AG09319 (cell line): ENCODE measurements around the gene CNDP1.

Experiments used
- DNase-seq: peaks from one replicate; pipeline ENCODE4 v3.0.0-alpha.2; 2010; ENCODE audit warnings: low read depth; ENCODE audit errors: extremely low read depth
- CTCF ChIP-seq: IDR thresholded peaks from 2 replicates; pipeline ENCODE4 v1.5.1; 2011; ENCODE audit warnings: low read depth, mild to moderate bottlenecking, inconsistent platforms, low read length, moderate library complexity

CNDP1 gene

DNA sequence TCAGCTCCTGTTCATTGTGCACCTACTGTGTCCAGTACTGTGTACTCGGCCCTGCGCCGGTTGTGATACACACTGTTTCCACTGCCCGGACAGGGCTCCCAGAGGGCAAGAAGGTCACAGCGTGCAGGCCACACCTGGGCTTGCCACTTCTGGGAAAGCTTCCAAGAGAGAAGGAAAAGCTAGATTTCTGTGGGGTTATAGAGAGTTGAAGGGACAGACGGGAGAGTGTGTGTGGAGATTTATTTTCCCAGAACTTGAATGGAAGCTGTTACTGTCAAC, 3.8 kb upstream of the CNDP1 start:
- TF ChIP-seq CTCF: no peak
- no peak for DNase-seq

- no peak for DNase-seq
- TF ChIP-seq CTCF: no peak
Measured at GRCh38 chr18:74531043-74531442, 3.3 kb upstream of the CNDP1 start.

- no peak for DNase-seq
- no peak for TF ChIP-seq CTCF
Measured at GRCh38 chr18:74532511-74533025, 1.7 kb upstream of the CNDP1 start.

- TF ChIP-seq CTCF: no peak
- DNase-seq: no peak
Measured at GRCh38 chr18:74533666-74534065, 634 bp upstream of the CNDP1 start.

GRCh38 chr18:74534981-74535649, 815 bp downstream of the CNDP1 start:
- TF ChIP-seq CTCF: no peak
- DNase-seq: no peak

DNA sequence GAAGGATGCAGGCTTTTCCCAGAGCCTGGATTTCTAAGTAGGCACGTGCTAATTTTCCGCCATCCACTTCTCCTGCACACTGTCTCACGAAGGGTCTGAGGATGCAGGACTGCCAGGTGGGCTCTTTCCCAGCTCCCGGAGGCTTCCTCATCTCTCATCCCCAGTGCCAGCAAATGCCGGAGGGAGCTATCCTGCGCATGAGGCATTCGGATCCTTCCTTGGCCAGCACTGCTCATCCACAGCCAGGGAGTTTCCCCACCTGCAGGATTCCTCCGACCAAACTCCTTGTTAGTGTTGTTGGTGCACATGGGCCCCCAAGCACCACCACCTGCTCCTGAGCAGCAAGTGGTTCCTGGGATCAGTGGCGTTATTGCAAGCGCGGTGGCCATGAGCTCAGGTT, 5.0 kb downstream of the CNDP1 start:
- TF ChIP-seq CTCF: no peak
- DNase-seq: no peak

GRCh38 chr18:74540652-74541421, 6.5 kb downstream of the CNDP1 start:
- no peak for TF ChIP-seq CTCF
- no peak for DNase-seq
